NCI-H2107 (cell line): ENCODE results near the gene PCSK9.
A peak's percentile ranks its signal among the peaks of the same experiment; 100 is the strongest.

Experiments used
- DNase-seq: peaks from one replicate; lab custom pipeline; 2025; lab: John Stamatoyannopoulos, UW

Gene PCSK9

DNA sequence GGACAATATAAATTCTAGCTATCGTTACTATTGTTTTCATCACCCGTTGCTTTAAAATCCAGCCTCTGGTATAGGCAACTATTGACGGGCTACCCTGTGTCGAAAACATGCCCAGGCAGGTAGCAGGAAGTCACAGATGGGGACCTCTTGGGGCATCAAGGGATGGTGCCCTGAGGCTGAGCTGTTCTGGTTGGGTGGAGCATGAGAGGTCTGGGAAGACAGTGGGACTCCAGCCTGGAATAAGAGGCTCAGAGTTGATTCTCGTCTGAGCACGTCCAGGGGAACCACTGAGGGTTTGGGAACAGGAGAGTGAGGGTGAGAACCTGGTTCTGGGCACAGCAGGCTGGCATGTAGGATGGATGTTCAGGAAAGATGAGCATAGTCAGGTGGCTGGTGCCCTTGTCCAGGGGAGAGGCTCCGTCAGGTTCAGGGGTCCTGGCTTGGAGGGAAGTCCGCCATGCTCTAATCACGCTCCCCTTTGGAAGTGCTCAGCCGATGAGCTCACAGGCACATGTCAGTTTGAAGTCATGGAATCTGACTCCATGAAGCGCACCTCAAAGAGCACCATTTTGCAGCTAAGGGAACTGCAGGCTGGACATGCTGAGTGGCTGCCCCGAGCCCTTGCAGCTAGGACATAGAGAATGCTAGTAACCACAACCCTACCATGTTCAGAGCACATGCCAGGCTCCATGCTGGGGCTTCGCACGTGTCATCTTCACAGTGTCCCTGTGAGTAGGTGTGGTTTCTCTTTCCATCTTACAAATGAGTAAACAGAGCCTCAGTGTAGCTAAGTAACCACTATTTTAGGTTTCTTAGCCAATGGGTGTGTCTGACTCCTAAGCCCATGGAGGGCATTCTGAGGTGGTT, 21.0 kb downstream of the PCSK9 start:
- DNase-seq: no peak

DNA sequence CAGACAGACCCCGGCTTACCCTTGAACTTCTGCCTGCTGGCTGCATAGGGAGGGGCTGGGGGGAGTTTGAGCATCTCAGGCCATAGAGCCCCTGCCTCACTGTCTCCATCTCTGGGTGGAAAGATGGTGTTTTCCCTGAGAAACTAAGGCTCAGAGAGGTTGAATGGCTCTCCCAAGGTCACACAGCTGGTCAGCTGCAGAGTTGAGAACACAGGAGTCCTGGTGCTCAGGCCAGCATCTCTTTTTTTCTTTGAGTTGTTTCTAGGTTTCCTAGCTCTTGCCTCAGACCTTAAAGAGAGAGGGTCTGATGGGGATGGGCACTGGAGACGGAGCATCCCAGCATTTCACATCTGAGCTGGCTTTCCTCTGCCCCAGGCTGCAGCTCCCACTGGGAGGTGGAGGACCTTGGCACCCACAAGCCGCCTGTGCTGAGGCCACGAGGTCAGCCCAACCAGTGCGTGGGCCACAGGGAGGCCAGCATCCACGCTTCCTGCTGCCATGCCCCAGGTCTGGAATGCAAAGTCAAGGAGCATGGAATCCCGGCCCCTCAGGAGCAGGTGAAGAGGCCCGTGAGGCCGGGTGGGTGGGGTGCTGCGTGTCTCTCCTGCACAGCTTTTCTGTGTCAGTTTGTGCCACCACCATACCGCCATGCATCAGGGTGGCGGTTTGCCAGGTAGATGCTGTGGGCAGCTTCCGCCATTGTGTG, 21.8 kb downstream of the PCSK9 start:
- DNase-seq: no peak

DNA sequence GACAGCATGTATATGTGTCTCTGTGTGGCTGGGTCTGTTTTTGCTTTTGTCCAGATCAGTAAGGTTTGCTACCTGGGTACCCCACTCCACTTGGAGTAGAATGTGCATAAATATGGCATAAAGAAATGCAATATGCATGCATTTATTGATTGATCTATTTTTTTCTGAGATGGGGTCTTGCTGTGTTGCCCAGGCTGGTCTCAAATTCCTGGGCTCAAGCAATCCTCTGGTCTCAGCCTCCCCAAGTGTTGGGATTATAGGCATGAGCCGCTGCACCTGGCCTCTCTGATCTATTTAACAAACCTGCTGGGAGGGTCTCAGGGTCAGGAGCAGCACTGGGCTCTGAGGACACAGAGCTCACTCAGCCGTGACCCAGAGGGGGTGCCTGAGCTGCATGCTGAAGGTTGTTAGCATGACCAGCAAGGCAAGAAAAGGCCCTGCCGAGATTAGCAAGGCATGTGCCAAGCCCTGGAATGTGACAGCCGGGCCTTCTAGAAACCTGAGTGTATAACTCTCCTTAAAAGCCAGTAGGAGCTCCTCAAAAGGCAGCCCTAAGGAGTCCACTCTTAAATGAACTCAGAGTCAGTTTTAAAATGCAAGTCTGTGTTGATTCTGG, 22.5 kb downstream of the PCSK9 start:
- DNase-seq: no peak

DNA sequence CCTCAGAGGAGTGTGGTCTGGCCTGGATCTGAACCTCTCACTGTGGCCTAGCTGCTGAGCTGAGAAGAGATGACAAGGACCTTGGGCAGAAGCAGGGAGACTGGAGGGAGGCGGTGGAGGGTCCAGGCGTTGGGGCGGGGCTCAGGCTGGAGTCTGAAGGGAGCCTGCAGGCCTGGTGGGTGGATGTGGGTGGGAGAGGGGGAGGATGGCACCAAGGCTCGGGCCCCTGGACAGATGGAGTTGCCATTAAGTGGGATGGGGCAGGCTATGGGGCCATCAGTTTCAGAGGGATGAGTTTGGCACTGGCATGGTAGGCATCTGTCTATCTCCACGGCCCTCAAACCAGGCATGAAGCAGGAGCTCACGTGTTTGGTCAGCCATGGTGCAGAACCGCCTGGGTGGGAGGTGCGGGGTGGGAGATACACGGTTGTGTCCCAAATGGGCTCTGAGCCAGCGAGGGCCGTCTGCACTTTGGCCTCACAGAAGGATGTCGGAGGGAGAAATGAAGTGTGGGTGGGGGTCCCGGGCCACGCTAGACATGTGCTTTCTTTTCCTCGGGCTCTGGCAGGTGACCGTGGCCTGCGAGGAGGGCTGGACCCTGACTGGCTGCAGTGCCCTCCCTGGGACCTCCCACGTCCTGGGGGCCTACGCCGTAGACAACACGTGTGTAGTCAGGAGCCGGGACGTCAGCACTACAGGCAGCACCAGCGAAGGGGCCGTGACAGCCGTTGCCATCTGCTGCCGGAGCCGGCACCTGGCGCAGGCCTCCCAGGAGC, 23.6 kb downstream of the PCSK9 start:
- DNase-seq: no peak

DNA sequence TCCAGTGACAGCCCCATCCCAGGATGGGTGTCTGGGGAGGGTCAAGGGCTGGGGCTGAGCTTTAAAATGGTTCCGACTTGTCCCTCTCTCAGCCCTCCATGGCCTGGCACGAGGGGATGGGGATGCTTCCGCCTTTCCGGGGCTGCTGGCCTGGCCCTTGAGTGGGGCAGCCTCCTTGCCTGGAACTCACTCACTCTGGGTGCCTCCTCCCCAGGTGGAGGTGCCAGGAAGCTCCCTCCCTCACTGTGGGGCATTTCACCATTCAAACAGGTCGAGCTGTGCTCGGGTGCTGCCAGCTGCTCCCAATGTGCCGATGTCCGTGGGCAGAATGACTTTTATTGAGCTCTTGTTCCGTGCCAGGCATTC, 24.2 kb downstream of the PCSK9 start:
- no peak for DNase-seq

DNA sequence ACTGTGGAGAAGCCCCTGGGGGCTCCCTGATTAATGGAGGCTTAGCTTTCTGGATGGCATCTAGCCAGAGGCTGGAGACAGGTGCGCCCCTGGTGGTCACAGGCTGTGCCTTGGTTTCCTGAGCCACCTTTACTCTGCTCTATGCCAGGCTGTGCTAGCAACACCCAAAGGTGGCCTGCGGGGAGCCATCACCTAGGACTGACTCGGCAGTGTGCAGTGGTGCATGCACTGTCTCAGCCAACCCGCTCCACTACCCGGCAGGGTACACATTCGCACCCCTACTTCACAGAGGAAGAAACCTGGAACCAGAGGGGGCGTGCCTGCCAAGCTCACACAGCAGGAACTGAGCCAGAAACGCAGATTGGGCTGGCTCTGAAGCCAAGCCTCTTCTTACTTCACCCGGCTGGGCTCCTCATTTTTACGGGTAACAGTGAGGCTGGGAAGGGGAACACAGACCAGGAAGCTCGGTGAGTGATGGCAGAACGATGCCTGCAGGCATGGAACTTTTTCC, 24.8 kb downstream of the PCSK9 start:
- DNase-seq: no peak

DNA sequence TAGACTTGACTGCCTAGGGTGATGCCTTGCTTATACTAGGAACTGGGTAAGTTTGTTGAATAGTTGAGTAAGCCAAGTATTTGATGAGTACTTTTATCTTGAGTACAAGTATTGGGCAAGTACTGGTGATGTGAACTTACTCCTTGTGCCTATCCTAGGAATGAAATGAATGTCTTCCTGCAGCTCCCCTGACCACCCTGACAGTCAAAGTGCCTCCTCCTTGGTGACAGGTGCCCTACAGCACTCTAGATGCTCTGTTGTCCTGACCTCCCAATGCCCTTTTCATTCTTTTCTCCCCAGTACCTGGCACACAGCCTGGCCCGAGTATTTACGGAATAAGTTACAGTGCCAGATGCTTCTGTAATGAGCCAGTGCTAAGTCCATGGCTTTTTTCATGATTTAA, 25.5 kb downstream of the PCSK9 start:
- no peak for DNase-seq

DNA sequence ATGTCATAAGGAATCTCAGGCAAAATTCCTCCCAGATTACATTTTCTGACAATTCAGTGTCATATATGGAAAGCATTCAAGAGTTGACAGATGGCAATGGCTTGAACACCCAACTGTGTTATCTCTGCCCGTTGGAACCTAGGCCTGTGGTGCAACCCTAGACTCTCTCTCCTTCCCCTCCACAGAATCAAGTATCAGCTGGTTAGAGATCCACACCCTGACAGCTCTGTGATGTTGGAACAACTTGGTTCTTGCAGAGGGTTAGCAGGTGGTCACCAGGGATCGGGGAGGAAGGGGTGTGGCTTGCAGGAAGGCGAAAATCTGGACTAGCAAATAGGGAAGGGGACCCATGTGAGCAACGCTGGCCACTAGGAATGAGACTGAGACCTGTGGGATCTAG, 26.3 kb downstream of the PCSK9 start:
- no peak for DNase-seq

DNA sequence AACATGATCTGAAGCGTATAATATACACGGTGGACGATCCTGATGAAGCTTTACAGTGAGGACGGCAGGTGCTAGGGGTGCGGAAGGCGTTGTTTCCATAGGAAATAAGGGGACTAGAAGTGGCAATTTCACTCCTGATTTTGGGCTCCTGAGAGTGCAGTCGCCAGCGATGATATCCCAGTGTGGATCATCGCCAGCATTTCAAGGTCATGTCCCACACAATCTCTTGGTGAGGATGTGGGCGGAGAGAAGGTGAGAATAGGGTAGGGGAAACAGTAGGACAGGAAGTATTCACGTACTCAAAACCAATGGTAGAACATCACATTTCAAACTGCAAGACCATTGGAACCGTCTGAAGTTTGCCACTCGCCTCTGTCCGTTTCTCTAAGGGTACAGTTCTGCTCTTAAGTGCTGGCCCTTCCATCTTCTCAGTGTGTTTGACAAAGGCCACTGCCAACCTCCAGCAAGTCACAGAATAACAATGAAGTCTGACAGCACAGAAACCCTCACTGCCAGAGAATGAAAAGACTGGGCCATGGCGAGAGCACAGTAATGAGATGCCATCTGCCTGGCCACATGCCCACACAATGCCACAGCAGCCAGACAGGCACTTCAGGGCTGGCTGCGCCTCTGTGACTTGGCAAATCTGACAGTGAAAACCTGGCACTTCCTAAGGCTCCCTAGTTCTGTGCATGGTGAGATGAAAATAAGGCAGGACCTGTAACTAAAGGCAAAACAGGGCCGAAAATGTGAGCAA, 27.9 kb downstream of the PCSK9 start:
- DNase-seq: peak; percentile 40

DNA sequence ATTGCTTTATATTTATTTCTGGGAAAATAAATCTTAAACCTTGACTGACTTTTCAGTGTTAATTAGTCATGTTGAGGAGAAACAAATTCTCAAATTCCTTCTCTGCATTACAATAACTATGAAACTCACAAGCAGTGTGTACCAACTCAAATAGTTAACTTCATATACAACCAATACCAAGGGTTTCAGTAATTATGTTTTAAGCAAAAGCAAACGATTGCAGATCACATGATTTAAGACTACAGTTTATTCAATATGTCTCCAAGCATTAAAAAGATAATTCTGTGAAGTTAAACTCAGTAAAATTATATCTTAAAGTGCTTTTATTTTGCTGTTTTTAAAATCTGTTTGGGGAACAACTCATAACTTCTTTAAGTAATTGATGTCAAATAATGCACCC, 28.6 kb downstream of the PCSK9 start:
- no peak for DNase-seq

DNA sequence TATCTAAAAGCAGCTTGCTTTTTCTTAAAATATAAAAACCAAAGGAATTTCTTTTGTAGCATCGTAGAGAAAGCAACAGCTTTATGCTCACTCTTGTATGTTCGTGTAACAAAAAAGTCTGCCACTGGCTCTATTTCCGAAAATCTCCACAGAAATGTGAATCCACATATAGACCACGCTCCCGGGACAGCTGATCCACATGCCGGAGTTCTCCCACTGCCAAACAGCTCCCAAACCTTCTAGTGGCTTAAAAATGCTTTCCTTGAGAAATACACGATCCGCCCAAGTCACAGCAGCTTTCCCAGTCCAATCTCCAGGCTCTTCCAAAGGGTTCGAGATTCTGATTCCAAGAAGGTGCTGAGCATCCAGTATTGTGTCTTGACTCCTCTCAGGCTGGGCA, 29.3 kb downstream of the PCSK9 start:
- DNase-seq: no peak

DNA sequence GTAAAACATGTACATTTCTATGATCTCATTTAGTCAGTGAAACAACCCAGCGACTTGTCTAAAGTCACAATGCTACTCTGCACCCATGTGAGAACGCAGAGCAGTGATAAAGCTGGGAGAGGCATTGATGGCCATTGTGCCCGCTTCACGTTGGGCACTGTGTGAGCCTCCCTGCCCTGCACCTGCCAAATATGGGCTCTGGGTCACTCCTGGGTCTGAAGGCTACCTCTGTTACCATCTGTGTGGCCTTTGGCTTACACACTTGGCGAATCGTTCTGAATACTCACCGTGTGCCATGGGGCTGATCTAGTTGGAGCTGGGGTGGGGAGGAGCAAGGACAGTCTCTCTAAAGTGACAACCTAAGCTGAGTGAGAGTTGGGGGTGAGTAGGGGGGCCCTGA, 29.9 kb downstream of the PCSK9 start:
- no peak for DNase-seq

DNA sequence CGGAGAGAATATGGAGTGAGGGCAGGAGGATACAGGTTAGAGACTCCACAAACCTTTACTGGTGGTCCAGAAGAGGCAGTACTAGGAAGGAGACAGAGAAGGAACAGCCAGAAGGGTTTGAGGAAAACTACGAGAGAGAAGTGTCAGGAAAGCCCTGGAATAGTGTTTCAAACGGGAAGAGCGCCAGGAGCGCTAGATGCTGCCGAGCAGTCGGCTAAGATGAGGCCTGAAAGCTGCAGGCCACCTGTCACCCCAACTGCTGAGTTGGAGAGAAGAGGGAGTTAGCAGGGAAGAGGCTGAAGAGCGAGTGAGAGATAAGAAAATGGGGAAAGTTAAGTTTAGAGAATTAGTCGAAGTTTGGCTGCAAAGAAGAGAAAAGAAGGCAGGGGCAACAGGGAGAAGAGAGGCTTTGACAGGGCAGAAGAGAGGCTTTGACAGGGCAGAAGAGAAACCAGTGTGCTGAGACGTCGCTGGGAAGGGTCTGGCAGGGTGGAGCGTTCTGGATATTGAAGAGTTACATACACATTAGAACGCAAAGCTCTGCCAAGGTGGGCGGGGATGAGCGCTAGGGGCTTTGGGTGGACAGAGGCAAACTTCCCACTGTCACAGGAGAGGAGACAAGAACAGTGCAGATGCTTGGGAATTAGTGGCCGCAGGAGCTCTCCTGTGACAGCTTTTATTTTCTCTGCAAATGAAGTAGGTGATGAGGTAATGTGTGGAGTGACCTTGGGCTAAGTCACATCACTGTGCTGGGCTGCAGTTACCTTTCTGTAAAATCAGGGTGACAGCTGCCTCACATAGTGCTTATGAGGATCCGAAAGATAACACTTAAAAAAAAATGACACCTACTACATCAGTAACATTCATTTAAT, 31.2 kb downstream of the PCSK9 start:
- no peak for DNase-seq

DNA sequence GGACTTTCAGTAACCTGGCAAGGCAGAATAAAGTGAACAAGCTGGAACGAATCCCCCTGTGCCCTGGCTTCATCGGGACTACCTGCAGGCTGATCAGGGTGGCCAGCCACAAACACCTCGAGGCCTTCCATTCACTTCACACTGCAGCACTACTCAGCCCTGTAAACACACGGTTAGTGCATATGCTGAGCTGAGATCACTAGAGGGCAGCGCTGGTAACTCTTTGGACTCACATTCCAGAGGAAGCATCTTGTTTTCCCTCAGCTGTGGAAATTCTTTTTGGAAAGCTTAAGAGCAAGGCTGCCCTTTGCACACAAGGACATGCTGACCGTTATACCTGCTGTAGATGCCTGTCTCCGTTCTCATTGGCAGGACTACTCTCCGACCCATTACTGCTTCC, 32.1 kb downstream of the PCSK9 start:
- peak; percentile 71 for DNase-seq

DNA sequence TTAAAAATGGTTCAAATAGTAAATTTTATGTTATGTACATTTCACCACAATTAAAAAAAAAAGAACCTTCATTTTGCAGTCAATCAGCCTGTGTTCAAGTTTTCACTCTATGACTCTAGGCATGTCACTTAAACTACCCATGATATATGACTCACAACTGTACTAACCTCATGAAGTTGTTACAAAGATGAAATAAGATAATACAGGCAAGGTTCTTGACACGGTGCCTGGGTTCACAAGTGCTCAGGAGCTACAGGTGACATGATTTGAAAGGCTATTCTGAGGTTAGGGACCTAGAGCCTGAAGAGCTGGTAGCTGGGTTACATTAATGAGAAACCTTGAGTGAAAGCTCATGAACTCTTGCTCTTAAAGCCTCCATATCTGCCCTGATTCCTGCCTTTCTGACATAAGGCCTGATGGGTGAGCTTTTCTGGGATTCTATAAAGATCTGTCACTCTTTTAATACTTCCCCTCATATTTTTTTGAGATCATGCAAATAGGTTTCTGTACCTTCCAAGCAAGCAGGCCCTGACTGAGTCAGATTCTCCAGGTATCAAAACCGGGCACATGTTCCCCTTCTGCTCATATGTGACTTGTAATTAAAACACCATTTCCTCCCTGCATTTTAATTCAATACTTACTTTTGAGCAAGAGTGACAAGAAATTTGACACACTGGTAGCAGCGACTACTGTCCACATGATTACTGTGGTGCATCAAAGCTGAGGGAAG, 34.0 kb downstream of the PCSK9 start:
- no peak for DNase-seq

DNA sequence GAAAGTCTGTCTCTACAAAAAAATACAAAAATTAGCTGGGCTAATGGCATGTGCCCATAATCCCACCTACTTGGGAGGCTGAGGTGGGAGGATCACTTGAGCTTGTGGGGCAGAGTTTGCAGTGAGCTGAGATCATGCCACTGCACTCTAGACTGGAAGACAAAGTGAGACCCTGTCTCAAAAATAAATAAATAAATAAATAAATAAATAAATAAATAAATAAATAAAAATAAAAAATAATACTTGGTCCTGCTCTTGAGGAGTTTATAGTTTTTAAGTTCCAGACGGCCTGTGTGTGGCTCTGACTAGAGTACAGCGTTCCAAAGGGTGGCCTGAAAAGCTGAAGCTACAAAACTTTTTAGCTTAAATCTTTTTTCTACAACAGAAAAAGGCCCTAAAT, 35.1 kb downstream of the PCSK9 start:
- DNase-seq: no peak

DNA sequence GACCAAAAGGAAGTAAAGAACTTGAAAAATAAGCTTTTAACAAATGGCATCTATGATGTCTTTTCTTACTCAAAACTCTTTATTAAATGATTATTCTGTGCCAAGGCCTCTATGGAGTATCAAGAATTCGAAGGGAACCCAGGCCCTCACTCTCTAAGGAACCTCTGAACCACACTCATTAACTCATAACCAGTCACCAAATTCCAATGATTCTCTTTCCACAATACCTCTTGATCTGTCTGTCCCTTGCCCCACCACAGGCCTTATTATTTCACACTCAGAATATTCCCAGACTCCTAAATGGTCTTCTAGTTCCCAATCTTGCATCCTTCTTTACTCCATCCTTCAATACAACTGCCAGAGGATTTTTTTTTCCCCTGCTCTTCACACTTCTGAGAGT, 37.0 kb downstream of the PCSK9 start:
- no peak for DNase-seq

DNA sequence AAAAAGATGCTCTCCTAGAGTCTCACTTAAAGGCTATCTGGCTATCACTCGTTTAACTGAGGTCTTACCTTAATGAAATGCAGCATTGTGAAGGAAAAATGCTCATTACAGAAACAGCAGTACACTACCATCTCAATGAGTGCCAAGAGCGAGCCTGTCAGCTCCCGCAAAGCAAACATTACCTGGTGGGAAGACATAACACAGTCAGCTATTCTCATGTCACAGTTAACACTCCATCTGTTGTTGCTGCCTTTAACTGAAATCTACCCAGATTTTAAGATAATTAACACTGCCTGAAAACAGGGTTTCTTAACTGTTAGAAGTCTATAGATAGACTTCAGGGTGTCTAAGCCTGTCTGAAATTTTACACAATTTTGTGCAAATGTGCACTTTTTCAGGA, 39.1 kb downstream of the PCSK9 start:
- DNase-seq: no peak

DNA sequence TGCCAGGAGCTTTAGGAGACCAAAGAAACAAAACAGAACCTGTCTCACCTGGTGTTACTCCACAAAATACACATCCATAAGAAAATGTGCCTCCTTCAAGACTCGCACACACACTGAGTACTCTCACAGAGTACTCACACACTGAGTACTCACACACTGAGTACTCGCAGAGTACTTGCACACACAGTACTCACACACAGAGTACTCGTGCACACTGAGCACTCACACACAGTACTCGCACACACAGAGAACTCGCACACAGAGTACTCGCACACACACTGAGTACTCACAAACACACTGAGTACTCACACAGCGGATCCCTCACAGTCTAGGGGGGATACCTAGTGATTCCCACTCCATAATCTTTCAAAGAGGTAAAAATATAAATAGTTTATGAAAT, 40.3 kb downstream of the PCSK9 start:
- DNase-seq: no peak
